IMR-90 (cell line): ENCODE data around the gene NRCAM. TPM values are rescaled to one million over a fixed set of nuclear protein-coding genes. Genes with fewer than 3 reads are reported as not detected.

ENCODE experiments used
- ATAC-seq: fragments of 200-7000 bp; cut with Tn5 transposase; 2 replicates; pipeline ENCODE4 v1.9.1; 2020; ENCODE audit warnings: low read depth, mild to moderate bottlenecking, moderate library complexity
- BruUV-seq: library from RNA; stranded (reverse); fragments of 400-500 nt; replicated peaks from 2 replicates; lab custom pipeline; 2021; lab: Mats Ljungman, UMichigan
- CTCF ChIA-PET: fragments of 300-600 bp; formaldehyde crosslinking; extraction: SDS; loops from one replicate; lab custom pipeline; 2021; ENCODE audit warnings: antibody characterized with exemption; lab: Yijun Ruan, JAX
- POLR2A ChIA-PET: fragments of 300-600 bp; sonication (Branson Sonifier 250); formaldehyde crosslinking; loops from one replicate; lab custom pipeline; 2022; ENCODE audit warnings: antibody characterized with exemption; ENCODE audit not compliant: unreplicated experiment; lab: Charles Lee
- DNase-seq: peaks from one replicate; pipeline ENCODE4 v3.0.0; 2013
- H2AFZ ChIP-seq: replicated peaks from 2 replicates; pipeline ENCODE3; 2013; ENCODE audit warnings: low read length, mild to moderate bottlenecking; ENCODE audit not compliant: poor library complexity
- H2AK5ac ChIP-seq: 2 replicates; pipeline ENCODE4 v1.6.1; 2013; ENCODE audit warnings: low read depth, low read length, inconsistent platforms
- H2AK9ac ChIP-seq: replicated peaks from 2 replicates; pipeline ENCODE3; 2013; ENCODE audit warnings: mild to moderate bottlenecking, low read depth, low read length, moderate library complexity; ENCODE audit not compliant: poor library complexity
- H2BK120ac ChIP-seq: 2 replicates; pipeline ENCODE4 v1.6.1; 2013; ENCODE audit warnings: low read depth, low read length, inconsistent platforms
- H2BK15ac ChIP-seq: 3 replicates; pipeline ENCODE4 v1.6.1; 2013; ENCODE audit warnings: low read depth, low read length, inconsistent platforms
- H2BK20ac ChIP-seq: 2 replicates; pipeline ENCODE4 v1.6.1; 2013; ENCODE audit warnings: low read depth, mild to moderate bottlenecking, inconsistent platforms, low read length, moderate library complexity
- H2BK5ac ChIP-seq: 2 replicates; pipeline ENCODE4 v1.6.1; 2013; ENCODE audit warnings: mild to moderate bottlenecking, low read depth, low read length, inconsistent platforms; ENCODE audit not compliant: poor library complexity, severe bottlenecking
- H3K14ac ChIP-seq: replicated peaks from 2 replicates; pipeline ENCODE4 v1.6.1; 2013; ENCODE audit warnings: low read depth, low read length, inconsistent platforms
- H3K18ac ChIP-seq: 2 replicates; pipeline ENCODE4 v1.6.1; 2013; ENCODE audit warnings: low read depth, low read length, control low read depth
- H3K23ac ChIP-seq: 2 replicates; pipeline ENCODE4 v1.6.1; 2013; ENCODE audit warnings: low read depth, low read length, inconsistent platforms
- H3K27ac ChIP-seq: 2 replicates; pipeline ENCODE4 v1.5.1; 2013; ENCODE audit warnings: mild to moderate bottlenecking, control low read depth, low read length; ENCODE audit not compliant: insufficient read depth
- H3K27me3 ChIP-seq: 2 replicates; pipeline ENCODE4 v1.6.1; 2013; ENCODE audit warnings: low read length; ENCODE audit not compliant: control insufficient read depth, insufficient read depth
- H3K36me3 ChIP-seq: 2 replicates; pipeline ENCODE4 v1.6.1; 2013; ENCODE audit warnings: low read length, mixed read lengths; ENCODE audit not compliant: control insufficient read depth, insufficient read depth
- H3K4ac ChIP-seq: 2 replicates; pipeline ENCODE4 v1.6.1; 2013; ENCODE audit warnings: low read depth, low read length, inconsistent platforms
- H3K4me1 ChIP-seq: 2 replicates; pipeline ENCODE4 v1.6.1; 2013; ENCODE audit warnings: low read length, mixed read lengths; ENCODE audit not compliant: control insufficient read depth, insufficient read depth
- H3K4me2 ChIP-seq: 2 replicates; pipeline ENCODE4 v1.6.1; 2013; ENCODE audit warnings: low read depth, mild to moderate bottlenecking, control low read depth, low read length, moderate library complexity
- H3K4me3 ChIP-seq: 2 replicates; pipeline ENCODE4 v1.5.1; 2013; ENCODE audit warnings: low read depth, mild to moderate bottlenecking, control low read depth, low read length, moderate library complexity; ENCODE audit not compliant: insufficient read depth
- H3K56ac ChIP-seq: 2 replicates; pipeline ENCODE4 v1.6.1; 2013; ENCODE audit warnings: low read length, inconsistent platforms; ENCODE audit not compliant: insufficient read depth; ENCODE audit errors: extremely low read depth
- H3K79me1 ChIP-seq, 2 experiments: 2 replicates each; pipeline ENCODE4 v1.6.1; 2013; ENCODE audit warnings: low read length in 2 of 2, inconsistent platforms in 1 of 2, low read depth in 1 of 2
- H3K9ac ChIP-seq: 2 replicates; pipeline ENCODE4 v1.6.1; 2013; ENCODE audit warnings: low read depth, low read length, control low read depth
- H3K9me1 ChIP-seq: 2 replicates; pipeline ENCODE4 v1.6.1; 2013; ENCODE audit warnings: low read length, inconsistent platforms; ENCODE audit not compliant: insufficient read depth
- H3K9me3 ChIP-seq: 2 replicates; pipeline ENCODE4 v1.6.1; 2013; ENCODE audit warnings: low read length; ENCODE audit not compliant: control insufficient read depth, insufficient read depth
- H4K20me1 ChIP-seq: 2 replicates; pipeline ENCODE4 v1.6.1; 2013; ENCODE audit warnings: low read length, inconsistent platforms; ENCODE audit not compliant: insufficient read depth
- H4K5ac ChIP-seq: 2 replicates; pipeline ENCODE4 v1.6.1; 2013; ENCODE audit warnings: mild to moderate bottlenecking, low read depth, low read length, control low read depth
- H4K8ac ChIP-seq, 2 experiments: 2 replicates each; pipeline ENCODE4 v1.6.1; 2013; ENCODE audit warnings: low read depth in 2 of 2, low read length in 2 of 2, control low read depth in 1 of 2, inconsistent platforms in 1 of 2
- H4K91ac ChIP-seq: 2 replicates; pipeline ENCODE4 v1.6.1; 2013; ENCODE audit warnings: low read depth, low read length, inconsistent platforms; ENCODE audit not compliant: insufficient read depth
- BHLHE40 ChIP-seq: fragments of 150-350 bp; IDR thresholded peaks from 2 replicates; pipeline ENCODE4 v1.6.1; 2016; ENCODE audit warnings: mild to moderate bottlenecking, low read depth, low read length
- CEBPB ChIP-seq: IDR thresholded peaks from 2 replicates; pipeline ENCODE4 v1.6.1; 2012; ENCODE audit warnings: low read depth, low read length, improper control_type of control experiment
- CHD1 ChIP-seq: IDR thresholded peaks from 2 replicates; pipeline ENCODE4 v1.6.1; 2012; ENCODE audit warnings: low read depth, low read length, improper control_type of control experiment
- CTCF ChIP-seq: conservative IDR thresholded peaks from 2 replicates; pipeline ENCODE4 v1.5.1; 2012; ENCODE audit warnings: mild to moderate bottlenecking, low read depth, low read length, improper control_type of control experiment
- ELK1 ChIP-seq: fragments of 150-350 bp; IDR thresholded peaks from 2 replicates; pipeline ENCODE4 v1.6.1; 2016; ENCODE audit warnings: low read depth, mild to moderate bottlenecking, low read length, moderate library complexity, borderline replicate concordance
- FOS ChIP-seq: fragments of 150-350 bp; IDR thresholded peaks from 2 replicates; pipeline ENCODE4 v1.6.1; 2016; ENCODE audit warnings: low read depth, low read length
- MAFK ChIP-seq: IDR thresholded peaks from 2 replicates; pipeline ENCODE4 v1.6.1; 2012; ENCODE audit warnings: low read depth, low read length, improper control_type of control experiment
- MAZ ChIP-seq: IDR thresholded peaks from 2 replicates; pipeline ENCODE4 v1.6.1; 2012; ENCODE audit warnings: low read depth, mild to moderate bottlenecking, low read length, improper control_type of control experiment, moderate library complexity, borderline replicate concordance
- MXI1 ChIP-seq: IDR thresholded peaks from 2 replicates; pipeline ENCODE4 v1.6.1; 2012; ENCODE audit warnings: low read depth, mild to moderate bottlenecking, low read length, moderate library complexity, borderline replicate concordance
- NFE2L2 ChIP-seq: fragments of 150-350 bp; IDR thresholded peaks from 2 replicates; pipeline ENCODE4 v1.6.1; 2016; ENCODE audit warnings: low read depth, mild to moderate bottlenecking, low read length
- POLR2A ChIP-seq: IDR thresholded peaks from 2 replicates; pipeline ENCODE4 v1.6.1; 2012; ENCODE audit warnings: mild to moderate bottlenecking, low read depth, low read length
- RAD21 ChIP-seq: IDR thresholded peaks from 2 replicates; pipeline ENCODE4 v1.6.1; 2012; ENCODE audit warnings: low read length, improper control_type of control experiment
- RCOR1 ChIP-seq: IDR thresholded peaks from 2 replicates; pipeline ENCODE4 v1.6.1; 2012; ENCODE audit warnings: mild to moderate bottlenecking, low read length, improper control_type of control experiment; ENCODE audit not compliant: insufficient replicate concordance
- RFX5 ChIP-seq: IDR thresholded peaks from 2 replicates; pipeline ENCODE4 v1.8.0; 2012; ENCODE audit warnings: low read depth, mild to moderate bottlenecking, low read length, moderate library complexity
- SMC3 ChIP-seq: fragments of 150-350 bp; IDR thresholded peaks from 2 replicates; pipeline ENCODE4 v1.6.1; 2016; ENCODE audit warnings: low read depth, mild to moderate bottlenecking, antibody characterized with exemption, low read length, moderate library complexity
- USF2 ChIP-seq: fragments of 150-350 bp; IDR thresholded peaks from 2 replicates; pipeline ENCODE4 v1.6.1; 2017; ENCODE audit warnings: mild to moderate bottlenecking, antibody characterized with exemption, low read length, low read depth
- WGBS, 2 experiments: methylation state at CpG; one replicate each; pipeline versions ENCODE4 v1.1.5 to v1.1.7; 2013; ENCODE audit warnings: missing lambda C conversion rate in 2 of 2; ENCODE audit not compliant: insufficient read length in 1 of 2; ENCODE audit errors: extremely low coverage in 2 of 2; 5-methylcytosine and 5-hydroxymethylcytosine counted together
- dilution Hi-C: fragments of 300-500 bp; cut with HindIII; formaldehyde crosslinking; loops from one replicate; pipeline ENCODE4 v1.14.3; 2018; ENCODE audit warnings: low sequenced_read_pairs; ENCODE audit not compliant: unreplicated experiment
- in situ Hi-C: fragments of 300-500 bp; cut with MboI; formaldehyde crosslinking; loops from 3 replicates; pipeline ENCODE4 v1.14.3; 2019; ENCODE audit warnings: low sequenced_read_pairs, inconsistent platforms, mixed read lengths
- intact Hi-C: fragments of 100-400 bp; cut with micrococcal nuclease; formaldehyde crosslinking; loops from 2 replicates; pipeline ENCODE4 v1.10.0; 2022
- polyA plus RNA-seq, 3 experiments: library from polyadenylated mRNA; depleted of rRNA; stranded (reverse); fragments of >200 nt; gene quantifications; 2 replicates each; pipeline ENCODE4 v1.2.3, GENCODE V29; 2012; ENCODE audit warnings: low replicate concordance in 1 of 3
- total RNA-seq: library from RNA; depleted of rRNA; stranded (reverse); fragments of >200 nt; gene quantifications from 2 replicates; pipeline ENCODE4 v1.2.3, GENCODE V29; 2012

NRCAM gene
- total and polyA plus RNA-seq, 2 of the 4 experiments (the other 2 are of a cell fraction): 0.46 to 1.1 TPM

GRCh38 chr7:108188724-108189123 is 267.5 kb downstream of the NRCAM start:
- Histone ChIP-seq H3K4me1 (no peaks in the 10 kb centered on the region), H3K4me3 (no peak overlapping the region), H2AK9ac (no peak overlapping the region), H3K4ac (no peak overlapping the region), H4K20me1 (no peaks in the 10 kb centered on the region), H3K9me3 (no peaks in the 10 kb centered on the region), H2AK5ac (no peak overlapping the region), H4K5ac (no peak overlapping the region), H3K36me3 (no peaks in the 10 kb centered on the region), H2BK5ac (no peak overlapping the region), H3K27me3 (peaks cover 3% of the 10 kb centered on the region; the same call in 1 of the 2 replicates), H3K9ac (no peak overlapping the region), H3K14ac (no peak overlapping the region), H3K27ac (no peak overlapping the region), H2AFZ (no peak overlapping the region), H2BK15ac (no peak overlapping the region), H3K23ac (no peak overlapping the region), H2BK20ac (no peak overlapping the region), H4K8ac (no peak overlapping the region), H3K4me2 (no peak overlapping the region), H3K18ac (no peak overlapping the region), H3K9me1 (no peaks in the 10 kb centered on the region), H4K91ac (no peak overlapping the region), H3K79me1 (no peaks in the 10 kb centered on the region), H2BK120ac (no peak overlapping the region), H3K56ac (no peak overlapping the region)
- BruUV-seq: no TSS peak
- intact Hi-C loops (no loop called here), dilution Hi-C loops (loop anchor here (25.0 kb wide), 1 partner anchor 299 kb away; no protein-coding TSS in a partner anchor), in situ Hi-C loops (loop anchor here (10.0 kb wide), 1 partner anchor 256 kb away; no protein-coding TSS in a partner anchor)
- TF ChIP-seq RCOR1 (no peak), POLR2A (no peak), USF2 (no peak), BHLHE40 (no peak), MXI1 (no peak), MAFK (no peak), CHD1 (no peak), CTCF (no peak), CEBPB (no peak), SMC3 (no peak), RAD21 (no peak), FOS (no peak), ELK1 (no peak), RFX5 (no peak), NFE2L2 (no peak), MAZ (no peak)
- WGBS, 2 experiments: no CpG with 5 or more reads among the region's 3 CpGs
- ChIA-PET POLR2A (no interaction called here), CTCF (interaction anchor here (0.7 kb wide), 1 partner anchor 10 kb away, joined by 3 read pairs; no protein-coding TSS in a partner anchor)
- no peak for DNase-seq
- ATAC-seq: no peak
